K562 (cell line): ENCODE measurements around the gene PHACTR3. TPM values are rescaled to one million over a fixed set of nuclear protein-coding genes. Genes with fewer than 3 reads are reported as not detected.

Source experiments
- ATF2 ChIP-seq: sonication (generic); formaldehyde crosslinking; IDR thresholded peaks from 2 replicates; pipeline ENCODE4 v1.8.1; 2022; ENCODE audit warnings: missing genetic modification reagents
- DLX4 ChIP-seq: fragments of 250-450 bp; sonication (Bioruptor Pico); IDR thresholded peaks from 2 replicates; pipeline ENCODE4 v1.6.1; 2021; ENCODE audit warnings: mild to moderate bottlenecking
- DPF2 ChIP-seq: fragments of 450-650 bp; IDR thresholded peaks from 2 replicates; pipeline ENCODE4 v1.6.1; 2016
- ETV5 ChIP-seq: sonication (generic); formaldehyde crosslinking; IDR thresholded peaks from 2 replicates; pipeline ENCODE4 v1.4.0; 2020; ENCODE audit warnings: low read depth, mild to moderate bottlenecking, missing genetic modification reagents
- MEF2D ChIP-seq: conservative IDR thresholded peaks from 2 replicates; pipeline ENCODE4 v1.6.1; 2016; ENCODE audit warnings: low read depth, missing genetic modification characterization, missing compliant biosample characterization
- RAD51 ChIP-seq: fragments of 450-650 bp; IDR thresholded peaks from 2 replicates; pipeline ENCODE4 v1.7.1; 2016; ENCODE audit warnings: low read depth, mild to moderate bottlenecking, borderline replicate concordance
- RERE ChIP-seq: sonication (generic); formaldehyde crosslinking; IDR thresholded peaks from 2 replicates; pipeline ENCODE4 v1.8.0; 2023; ENCODE audit warnings: missing genetic modification reagents, mild to moderate bottlenecking, borderline replicate concordance
- RHOXF2B ChIP-seq: fragments of 250-450 bp; sonication (Bioruptor Pico); conservative IDR thresholded peaks from 2 replicates; pipeline ENCODE4 v1.5.1; 2021
- ZNF311 ChIP-seq: fragments of 250-450 bp; sonication (Bioruptor Pico); IDR thresholded peaks from 2 replicates; pipeline ENCODE4 v1.4.0; 2020; ENCODE audit warnings: mild to moderate bottlenecking, moderate library complexity
- ZNF444 ChIP-seq: fragments of 250-450 bp; sonication (Bioruptor Pico); IDR thresholded peaks from 2 replicates; pipeline ENCODE4 v1.4.0; 2020; ENCODE audit warnings: mild to moderate bottlenecking, moderate library complexity
- ZNF592 ChIP-seq: fragments of 450-650 bp; IDR thresholded peaks from 2 replicates; pipeline ENCODE4 v1.6.1; 2017; ENCODE audit warnings: antibody characterized with exemption, mild to moderate bottlenecking
- ZNF75A ChIP-seq: fragments of 450-650 bp; formaldehyde crosslinking; IDR thresholded peaks from 2 replicates; pipeline ENCODE4 v1.4.0; 2020; ENCODE audit warnings: mild to moderate bottlenecking
- ZNF766 ChIP-seq: fragments of 200-800 bp; sonication (Bioruptor generic); conservative IDR thresholded peaks from 2 replicates; pipeline ENCODE4 v1.6.1; 2016; ENCODE audit warnings: missing genetic modification characterization, missing compliant biosample characterization
- polyA plus RNA-seq, 8 experiments: library from polyadenylated mRNA; depleted of rRNA in 4 of 8; stranded (reverse) in 5 of 8; unstranded in 3 of 8; fragments of >200 nt; fragmentation: Nextera tagmentation in 2 of 8; fragmentation: Illumina TruSeq in 1 of 8; extraction: Ambion mirVana in 2 of 8; extraction: Trizol in 1 of 8; gene quantifications; 2 replicates each; pipeline versions ENCODE4 v1.2.1 to v1.2.3, GENCODE V29; 2011 to 2014; ENCODE audit warnings: inconsistent platforms in 1 of 8, missing spikeins in 1 of 8
- total RNA-seq, 7 experiments: library from RNA; depleted of rRNA in 6 of 7; stranded (reverse); fragments of >200 nt in 6 of 7; fragmentation: Illumina TruSeq in 2 of 7; extraction: Trizol in 2 of 7; gene quantifications; 2 replicates each; pipeline versions ENCODE4 v1.2.1 to v1.2.3, GENCODE V29; 2011 to 2021; ENCODE audit warnings: low replicate concordance in 1 of 7

The PHACTR3 gene
- total and polyA plus RNA-seq, 9 of the 15 experiments (the other 6 are each of a cell fraction or from before 2014, with no cell fraction given), result not detected

GRCh38 chr20:59808729-59809381 is 204.5 kb downstream of the PHACTR3 start (continued):
- TF ChIP-seq RERE (no peak), RHOXF2B (CRISPR knock-in tag) (no peak), ETV5 (CRISPR knock-in tag) (no peak), ATF2 (CRISPR knock-in tag) (no peak), ZNF766 (CRISPR knock-in tag) (no peak), DPF2 (no peak), ZNF311 (CRISPR knock-in tag) (no peak), ZNF592 (no peak), ZNF444 (no peak), RAD51 (no peak), MEF2D (tag) (no peak), DLX4 (no peak), ZNF75A (CRISPR knock-in tag) (no peak)
- TF ChIP-seq, all 486 proteins: peak for 0
